ENCODE results near the gene DLK1.

Gene DLK1

DNA sequence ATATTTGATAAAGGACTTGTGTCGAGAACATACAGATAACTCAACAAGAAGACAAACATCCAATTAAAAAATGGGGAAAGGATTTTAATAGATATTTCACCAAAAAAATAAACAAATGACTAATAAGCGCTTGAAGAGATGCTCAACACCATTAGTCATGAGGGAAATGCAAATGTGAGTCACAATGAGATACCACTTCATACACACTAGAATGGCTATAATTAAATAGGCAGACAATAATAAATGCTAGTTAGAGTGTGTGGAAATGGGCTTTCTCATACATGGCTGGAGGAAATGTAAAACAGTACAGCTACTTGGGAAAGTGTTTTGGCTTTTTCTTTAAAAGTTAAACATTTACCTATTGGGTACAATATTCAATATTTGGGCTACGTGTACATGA lies 34.8 kb downstream of the DLK1 start:
- no peak for DNase-seq (ENCODE audit: low spot score)

GRCh38 chr14:100762089-100762515 lies 35.4 kb downstream of the DLK1 start:
- DNase-seq (ENCODE audit: low spot score), result no peak

- no peak for DNase-seq (ENCODE audit: low spot score)
Measured at GRCh38 chr14:100762901-100763300, 36.2 kb downstream of the DLK1 start.

DNA sequence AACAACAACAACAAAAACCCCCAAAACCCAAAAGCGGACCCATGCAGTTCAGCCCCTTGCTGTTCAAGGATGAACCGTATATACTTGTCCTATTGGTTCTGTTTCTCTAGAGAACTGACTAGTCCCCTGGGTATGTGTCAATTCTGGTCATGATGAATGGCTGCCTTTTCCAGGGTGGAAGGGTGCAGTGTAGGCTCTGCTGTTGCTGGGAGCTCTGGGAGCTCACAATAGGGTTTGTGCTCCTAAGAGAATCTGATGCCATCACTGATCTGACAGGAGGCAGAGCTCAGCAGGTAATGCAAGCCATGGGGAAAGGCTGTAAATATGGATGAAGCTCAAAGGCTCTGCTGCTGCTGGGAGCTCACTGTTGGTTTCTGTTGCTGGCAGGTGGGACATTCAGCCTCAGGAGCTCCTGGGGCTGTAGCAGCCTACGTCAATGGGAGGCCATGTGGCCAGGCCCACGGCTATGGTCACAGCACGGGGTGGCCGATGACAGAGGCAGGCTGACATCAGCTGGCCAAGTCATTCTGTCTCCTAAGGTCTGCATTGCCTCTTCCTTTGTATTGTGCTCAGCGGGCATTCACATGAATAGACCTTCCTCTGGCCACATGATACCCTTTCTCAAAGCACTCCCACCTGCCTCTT lies 37.9 kb downstream of the DLK1 start:
- no peak for DNase-seq (ENCODE audit: low spot score)

GRCh38 chr14:100765296-100765695 lies 38.6 kb downstream of the DLK1 start:
- DNase-seq (ENCODE audit: low spot score), result no peak

DNA sequence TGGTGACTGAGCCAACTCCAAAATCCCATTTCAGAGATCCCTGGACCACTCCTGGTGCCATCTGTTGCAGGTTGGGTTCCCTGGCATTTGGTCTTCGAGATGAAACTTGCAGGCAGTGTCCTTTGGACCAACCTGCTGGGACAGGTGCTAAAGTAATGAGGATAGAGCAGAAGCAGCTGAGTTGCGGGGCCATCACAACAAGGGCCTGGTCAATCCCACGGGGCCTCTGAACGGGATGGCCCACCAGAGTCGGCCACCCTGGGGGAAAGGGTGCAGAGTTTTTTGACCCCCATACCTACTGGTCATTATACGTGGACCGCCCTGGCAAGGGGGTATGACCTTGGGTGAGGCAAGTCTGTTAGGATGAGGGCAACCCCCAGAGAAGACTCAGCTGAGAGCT lies 39.3 kb downstream of the DLK1 start:
- DNase-seq (ENCODE audit: low spot score), result no peak

GRCh38 chr14:100767003-100767787 lies 40.5 kb downstream of the DLK1 start:
- no peak for DNase-seq (ENCODE audit: low spot score)

- DNase-seq (ENCODE audit: low spot score), result no peak
Measured at GRCh38 chr14:100767788-100768536, 41.3 kb downstream of the DLK1 start.

DNA sequence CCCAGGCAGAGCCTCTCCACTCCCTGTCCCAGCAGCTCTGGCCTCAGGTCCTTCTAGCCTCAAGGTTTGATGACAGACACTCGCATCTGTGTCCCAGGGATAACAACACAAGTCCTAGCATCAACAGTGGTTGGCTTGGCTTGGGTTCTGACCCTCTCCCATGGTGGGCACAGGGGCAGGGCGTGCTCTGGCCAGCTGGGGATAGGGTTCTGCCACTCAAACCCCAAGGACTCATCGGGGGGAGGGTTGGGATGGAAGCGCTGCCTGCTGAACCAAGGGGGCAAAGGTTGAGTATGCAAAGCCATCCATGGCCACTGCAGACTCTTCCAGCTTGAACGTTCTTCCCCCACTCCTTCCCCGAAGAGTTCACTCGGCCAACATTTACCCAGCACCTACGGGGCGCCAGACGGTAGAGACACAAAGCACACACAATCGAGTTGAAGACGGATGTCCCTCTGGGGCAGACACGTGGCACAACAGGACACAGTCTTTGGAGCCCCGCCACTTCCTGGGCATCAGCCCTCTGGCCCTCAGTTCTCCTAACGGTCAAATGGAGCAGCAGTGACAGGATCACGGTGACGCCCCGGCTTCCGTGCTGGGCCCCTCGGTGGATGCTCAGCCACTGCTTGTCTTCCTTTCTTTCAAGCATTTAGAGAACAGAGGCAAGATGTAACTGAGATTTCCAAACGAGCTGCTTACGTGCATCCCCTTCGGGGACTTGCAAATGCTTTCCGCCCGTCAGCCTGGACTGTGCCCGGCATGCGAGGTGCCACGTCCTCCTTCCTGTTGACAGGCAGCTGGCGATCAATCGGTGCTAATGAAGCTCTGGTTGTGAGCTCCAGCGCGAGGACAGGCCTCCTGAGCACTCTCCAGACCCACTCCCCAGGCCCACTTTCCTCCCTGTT lies 42.6 kb downstream of the DLK1 start:
- DNase-seq (ENCODE audit: low spot score), result no peak

DNA sequence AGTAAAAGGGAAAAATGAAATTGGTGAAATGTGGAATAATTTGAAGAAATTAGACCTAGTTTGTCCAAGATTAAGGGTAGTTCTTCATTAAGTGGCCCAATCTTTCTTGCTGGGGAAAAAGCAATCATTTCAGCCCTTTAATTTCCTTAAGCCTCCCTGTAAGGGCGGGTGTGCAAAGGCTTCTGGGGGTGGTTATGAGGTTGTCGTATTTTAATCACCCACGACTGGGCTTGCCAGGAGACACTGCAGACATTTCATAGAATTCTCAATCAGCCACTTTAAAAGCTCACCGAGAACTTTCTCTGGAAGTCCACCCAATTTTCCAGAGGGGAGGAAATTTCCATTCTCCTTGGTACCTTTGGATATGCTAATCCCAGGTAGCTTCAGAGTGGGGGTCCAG lies 43.4 kb downstream of the DLK1 start:
- no peak for DNase-seq (ENCODE audit: low spot score)

DNA sequence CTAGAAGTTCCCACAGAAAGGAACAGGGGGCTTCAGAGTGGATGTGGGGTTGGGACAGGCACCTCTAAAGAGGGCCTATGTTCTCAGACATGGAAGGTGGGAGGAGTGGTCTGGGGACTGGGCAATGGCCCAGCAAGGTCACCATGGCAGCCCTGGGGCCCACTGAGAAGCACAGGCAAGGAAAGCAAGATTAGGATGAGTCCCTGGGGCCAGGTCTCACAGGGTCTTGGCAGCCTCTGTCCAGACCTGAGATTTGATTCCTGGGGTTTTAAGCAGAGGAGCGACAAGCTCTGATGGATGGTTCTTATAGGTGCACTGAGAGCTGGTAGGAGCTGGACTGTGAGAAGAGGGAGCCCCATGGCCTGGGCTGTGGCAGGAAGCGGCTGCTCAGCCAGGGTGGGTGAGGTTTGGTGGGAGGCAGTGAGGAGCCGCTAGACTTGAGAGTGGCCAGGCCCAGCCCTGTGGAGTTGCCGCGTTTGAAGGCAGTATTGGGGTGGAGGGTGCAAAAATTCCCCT lies 44.0 kb downstream of the DLK1 start:
- DNase-seq (ENCODE audit: low spot score), result no peak

DNA sequence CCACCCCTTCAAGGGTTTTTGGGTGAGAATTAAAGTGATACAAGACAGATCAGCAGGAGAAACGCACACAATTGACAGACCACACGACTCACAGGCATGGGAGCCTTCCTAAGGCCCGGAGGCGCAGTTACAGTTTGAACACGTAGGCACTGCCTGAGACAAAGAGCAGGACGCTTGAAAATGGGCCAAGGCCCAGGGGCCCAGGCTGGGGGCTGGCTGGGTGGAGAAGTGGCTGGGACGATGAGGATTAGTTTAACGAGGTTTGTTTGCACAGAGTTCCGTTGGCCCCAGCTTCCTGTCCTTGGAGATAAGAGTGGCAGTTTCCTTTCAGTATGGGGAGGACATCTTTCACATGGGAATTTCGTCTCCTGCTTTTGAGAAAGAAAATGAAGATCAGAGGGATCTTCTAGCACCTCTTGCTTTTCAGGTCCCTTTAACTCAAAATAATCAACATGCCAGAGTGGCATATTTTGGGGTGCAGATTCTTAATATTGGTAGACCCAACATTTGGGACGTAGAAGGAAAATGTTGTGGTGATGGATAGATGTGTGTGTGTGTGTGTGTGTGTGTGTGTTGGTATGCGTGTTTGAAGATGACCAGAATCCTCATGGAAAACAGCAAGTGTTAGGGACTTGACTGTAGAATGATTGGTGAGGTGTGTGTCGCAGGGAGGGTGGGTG lies 44.6 kb downstream of the DLK1 start:
- no peak for DNase-seq (ENCODE audit: low spot score)

DNA sequence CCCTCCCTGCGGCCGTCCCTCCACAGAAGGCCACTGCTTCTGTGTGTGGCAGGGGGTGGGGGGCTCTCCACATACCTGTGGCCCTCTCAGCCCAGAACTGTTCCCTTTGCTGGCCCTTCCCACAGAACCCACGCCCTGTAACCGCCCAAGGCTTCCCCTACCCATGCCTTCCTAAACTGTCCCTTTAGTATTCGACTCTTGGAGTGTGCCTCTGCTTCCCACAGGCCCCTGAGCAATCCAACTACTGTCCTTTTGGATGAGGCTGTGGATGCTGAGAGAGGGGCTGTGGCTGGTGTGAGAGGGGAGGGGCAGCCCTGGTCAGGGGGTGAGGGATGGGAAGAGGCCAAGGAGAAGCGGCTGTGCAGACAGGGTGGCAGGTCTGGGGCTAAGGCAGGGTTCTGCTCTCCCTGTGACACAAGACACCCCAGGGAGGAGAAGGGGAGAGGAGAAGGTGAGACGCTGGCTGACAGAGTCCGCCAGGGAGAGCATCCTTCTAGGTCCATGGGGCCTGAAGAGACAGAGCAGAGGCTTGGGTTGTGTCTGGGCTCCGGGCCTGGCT lies 46.0 kb downstream of the DLK1 start:
- no peak for DNase-seq (ENCODE audit: low spot score)

- DNase-seq (ENCODE audit: low spot score), result no peak
Measured at GRCh38 chr14:100773331-100774163, 46.9 kb downstream of the DLK1 start.

- no peak for DNase-seq (ENCODE audit: low spot score)
Measured at GRCh38 chr14:100774164-100774537, 47.5 kb downstream of the DLK1 start.

GRCh38 chr14:100775351-100775830 lies 48.7 kb downstream of the DLK1 start:
- DNase-seq (ENCODE audit: low spot score), result no peak

DNA sequence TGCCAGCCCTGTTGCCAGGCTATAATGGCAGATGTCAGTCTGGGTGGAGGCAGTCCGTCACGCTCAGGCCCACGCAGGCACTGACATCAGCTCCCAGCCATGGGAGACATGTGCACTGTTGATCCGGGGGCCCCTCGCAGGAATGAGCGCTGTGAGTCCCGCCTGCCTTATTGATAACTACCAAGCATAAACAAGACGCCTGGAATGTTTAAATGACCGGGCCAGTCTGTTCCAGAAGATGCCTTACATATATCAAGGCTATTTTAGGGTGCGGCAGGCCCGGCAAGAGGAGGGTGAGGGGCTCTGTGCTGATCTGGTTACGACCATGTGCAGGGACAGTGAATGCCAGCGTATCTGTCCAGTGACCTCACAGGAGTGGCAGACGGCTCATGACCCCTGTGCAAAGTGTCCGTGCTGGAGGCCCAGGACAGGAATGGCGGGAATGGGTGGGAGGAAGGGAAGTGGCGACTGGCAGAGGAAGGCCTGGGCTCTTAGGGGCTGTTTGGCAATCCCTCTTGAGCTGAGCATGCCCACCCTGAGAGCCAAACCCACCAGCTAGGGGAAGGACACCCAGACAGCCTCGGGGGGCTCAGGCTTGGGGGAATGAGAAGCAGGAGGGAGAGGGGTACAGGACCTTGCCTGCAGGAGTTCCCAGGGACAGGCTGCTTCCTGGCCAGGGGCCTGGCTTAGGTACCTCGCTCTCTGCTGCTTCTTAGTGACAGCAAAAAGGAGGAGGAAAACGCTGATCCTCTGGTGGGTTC lies 49.3 kb downstream of the DLK1 start:
- DNase-seq (ENCODE audit: low spot score), result no peak

GRCh38 chr14:100776681-100777365 lies 50.1 kb downstream of the DLK1 start:
- no peak for DNase-seq (ENCODE audit: low spot score)

All from CD4-positive, alpha-beta T cell treated with Interleukin-2 at 100 ng/mL for 4 hours (primary cell).